ENCODE data around the gene ZNF536.
"Not testable (repeated sequence)": the region's sequence is repeated elsewhere in the genome, so short reads cannot be mapped to it uniquely, and the experiment has no call there.

Gene ZNF536

DNA sequence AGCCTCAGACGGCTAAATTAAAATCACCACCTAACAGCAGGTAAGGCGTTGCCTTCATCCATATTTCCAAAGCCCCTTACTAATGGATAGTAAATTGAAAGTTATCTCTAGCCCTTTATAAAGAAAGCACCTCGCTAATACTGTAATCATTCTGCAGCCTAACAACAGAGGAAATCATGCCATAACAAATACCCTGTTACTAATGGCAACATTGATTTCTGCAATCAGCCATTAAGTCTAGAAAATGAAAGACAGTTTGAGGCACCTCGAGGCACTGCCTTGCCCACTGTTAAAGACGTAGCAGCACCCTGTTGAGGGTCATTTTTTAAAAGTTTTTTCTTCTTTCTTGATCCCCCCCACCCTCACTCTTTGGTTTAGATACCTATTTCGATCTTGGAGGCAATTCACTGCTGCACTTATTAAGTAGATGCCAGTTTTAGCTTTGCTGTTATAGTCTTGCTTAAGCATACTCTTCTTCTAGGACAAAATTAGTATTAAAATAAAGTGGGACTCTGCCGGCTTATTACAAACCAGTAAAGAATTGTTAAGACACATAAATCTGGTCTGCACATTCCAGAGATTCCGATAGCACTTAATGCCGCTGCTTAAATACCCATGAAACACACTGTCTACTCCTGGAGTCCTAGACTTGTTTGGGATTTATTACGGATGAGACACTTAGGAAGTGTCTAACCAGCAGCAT lies 74.8 kb downstream of the ZNF536 start:
- no peak for DNase-seq (ENCODE audit: low spot score)

DNA sequence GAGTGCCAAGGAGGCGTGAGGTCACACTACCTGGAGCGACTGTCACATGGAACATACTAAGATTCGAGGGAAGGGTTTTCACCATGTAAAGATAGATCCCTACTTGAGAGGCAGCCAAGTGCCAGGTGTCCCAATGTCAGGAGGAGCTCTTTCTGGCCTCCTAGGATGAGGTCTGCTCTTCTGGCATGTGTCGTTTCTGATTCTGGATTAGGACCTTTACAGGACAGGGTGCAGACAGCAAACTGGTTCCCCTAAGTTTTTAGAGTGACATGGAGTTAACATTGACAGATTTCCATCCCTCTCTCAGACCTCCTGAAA lies 75.3 kb downstream of the ZNF536 start:
- no peak for DNase-seq (ENCODE audit: low spot score)

DNA sequence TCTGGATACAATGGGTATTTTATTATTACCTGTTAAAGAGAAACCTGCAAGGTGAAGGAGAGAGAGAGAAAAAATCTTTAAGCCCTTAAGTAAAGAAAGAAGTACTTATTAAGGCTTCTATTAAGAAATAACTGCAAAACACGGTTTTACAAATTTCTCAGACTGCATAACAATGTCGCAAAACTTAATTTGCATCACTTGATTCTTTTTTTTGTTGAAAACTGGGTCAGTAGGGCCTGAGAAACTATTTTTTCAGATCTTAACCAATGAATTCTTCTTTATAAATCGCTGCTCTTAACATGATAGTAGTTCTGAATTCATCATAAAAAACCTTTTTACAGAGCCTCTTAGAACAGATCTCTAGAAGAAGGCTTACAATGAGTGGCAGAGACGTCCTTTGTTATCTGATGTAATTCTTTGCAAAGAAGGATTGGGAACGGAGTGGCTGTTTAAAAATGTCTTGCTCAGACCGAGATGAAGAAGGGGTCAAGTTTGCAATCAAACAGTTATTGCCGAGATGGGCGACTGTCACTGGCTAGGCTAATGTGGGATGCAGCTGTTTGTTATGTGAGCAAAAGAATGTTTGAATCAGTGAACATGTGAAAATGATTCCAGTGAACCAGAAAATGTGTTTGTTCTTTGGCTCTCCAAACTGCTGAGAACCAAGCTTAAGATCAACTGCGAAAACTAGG lies 76.3 kb downstream of the ZNF536 start:
- DNase-seq (ENCODE audit: low spot score): no peak

DNA sequence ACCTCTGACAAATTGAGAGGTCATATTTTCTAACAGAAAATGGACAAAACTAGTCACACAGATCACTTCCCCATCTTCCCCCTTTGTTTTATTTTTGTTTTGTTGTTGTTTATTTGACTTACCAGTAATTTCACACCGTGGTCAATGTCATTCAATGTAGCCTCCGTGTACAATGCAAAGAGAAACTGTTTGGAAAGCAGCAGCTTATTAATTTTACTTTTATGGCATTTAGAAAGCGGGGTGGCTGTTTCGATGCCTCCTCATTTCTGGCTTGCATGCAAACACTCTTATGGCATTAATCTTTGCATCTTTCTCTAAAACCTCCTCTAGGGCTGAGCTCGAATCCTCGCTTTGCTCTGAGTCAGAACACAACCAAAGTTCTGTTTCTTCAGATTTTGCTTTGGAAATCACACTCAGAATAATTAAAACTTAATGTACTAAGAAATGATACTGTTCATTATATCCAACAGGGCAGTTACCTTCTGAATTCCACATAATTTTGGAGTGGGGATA lies 77.0 kb downstream of the ZNF536 start:
- DNase-seq (ENCODE audit: low spot score): no peak

DNA sequence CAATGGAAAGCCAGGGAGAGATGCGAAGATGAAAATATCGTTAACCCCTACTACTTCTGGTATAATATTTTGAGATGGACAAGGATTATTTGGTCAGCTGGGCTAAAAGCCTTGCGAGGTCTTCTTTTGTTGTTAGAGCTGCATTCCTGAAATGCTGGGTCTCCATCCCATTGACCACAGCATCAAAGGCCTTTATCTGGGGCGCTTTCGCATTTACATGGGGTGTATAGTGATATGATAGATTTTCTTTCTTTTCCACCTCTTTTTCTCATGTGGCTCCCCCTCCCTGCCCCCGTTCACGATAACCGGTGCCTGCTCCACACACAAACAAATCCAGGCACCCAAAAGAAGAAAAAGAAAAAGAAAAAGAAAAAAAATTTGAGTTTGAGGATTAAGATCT lies 77.5 kb downstream of the ZNF536 start:
- no peak for DNase-seq (ENCODE audit: low spot score)

DNA sequence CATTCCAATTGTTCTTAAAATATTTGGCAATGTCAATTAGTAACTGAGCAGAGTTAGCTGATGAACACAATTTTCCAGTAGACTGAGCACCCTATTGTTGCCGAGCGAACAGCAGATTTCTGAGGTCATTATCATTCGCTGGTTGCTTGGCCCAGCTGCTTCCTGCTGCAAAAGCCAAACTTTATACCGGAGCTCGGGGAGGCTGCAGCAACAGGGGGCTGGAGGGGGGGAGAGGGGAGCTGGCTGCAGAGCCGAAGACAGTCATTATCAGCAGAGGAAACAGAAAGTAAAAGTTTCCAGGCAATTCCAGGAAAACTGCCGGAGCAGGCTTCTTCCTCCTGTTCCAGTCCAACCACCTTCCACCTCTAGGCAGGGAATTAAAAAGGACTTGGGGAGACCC lies 77.9 kb downstream of the ZNF536 start:
- no peak for DNase-seq (ENCODE audit: low spot score)

DNA sequence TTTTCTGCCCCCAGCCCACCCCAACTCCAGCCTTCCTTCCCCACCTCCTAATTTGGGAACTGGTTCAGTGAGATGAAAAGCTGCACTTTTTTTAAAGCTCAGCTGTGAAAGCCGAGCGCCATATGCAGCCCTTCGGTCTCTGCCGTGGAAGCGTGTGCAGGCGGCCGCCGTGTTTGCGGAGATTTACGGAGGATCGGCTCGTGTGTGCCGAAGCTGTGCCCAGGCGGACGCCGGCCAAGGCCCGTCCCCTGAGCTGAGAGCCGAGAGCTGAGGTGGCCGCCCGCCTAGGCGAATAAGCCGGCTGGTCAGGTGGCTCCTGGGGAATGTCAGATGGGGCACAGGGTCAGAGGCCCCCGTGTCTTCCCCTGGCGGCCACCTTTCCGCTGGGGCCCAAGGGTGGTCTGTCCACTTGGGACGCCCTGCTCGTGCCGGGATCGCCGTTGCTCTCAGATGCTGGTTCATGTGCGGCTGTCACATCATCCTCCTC lies 78.7 kb downstream of the ZNF536 start:
- DNase-seq (ENCODE audit: low spot score): no peak

DNA sequence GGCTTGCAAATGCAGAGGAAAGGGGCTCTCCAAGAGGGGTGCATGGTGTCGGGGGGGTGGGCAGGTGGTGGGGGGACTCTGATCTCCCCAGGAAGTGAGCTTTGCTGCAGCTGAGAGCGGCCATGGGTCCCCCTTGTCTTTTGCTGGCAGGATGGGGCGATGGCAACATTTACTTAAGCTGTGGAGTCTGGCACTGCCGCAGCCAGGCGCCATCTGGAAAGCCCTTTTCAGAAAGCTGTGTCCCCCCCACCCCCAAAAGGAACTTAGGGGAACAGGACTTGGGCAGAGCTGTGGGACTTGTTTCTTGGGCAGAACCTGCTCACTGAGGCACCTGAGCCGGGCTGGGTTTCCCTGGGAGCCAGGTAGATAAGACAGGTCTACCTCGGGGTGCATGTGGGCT lies 80.7 kb downstream of the ZNF536 start:
- no peak for DNase-seq (ENCODE audit: low spot score)

DNA sequence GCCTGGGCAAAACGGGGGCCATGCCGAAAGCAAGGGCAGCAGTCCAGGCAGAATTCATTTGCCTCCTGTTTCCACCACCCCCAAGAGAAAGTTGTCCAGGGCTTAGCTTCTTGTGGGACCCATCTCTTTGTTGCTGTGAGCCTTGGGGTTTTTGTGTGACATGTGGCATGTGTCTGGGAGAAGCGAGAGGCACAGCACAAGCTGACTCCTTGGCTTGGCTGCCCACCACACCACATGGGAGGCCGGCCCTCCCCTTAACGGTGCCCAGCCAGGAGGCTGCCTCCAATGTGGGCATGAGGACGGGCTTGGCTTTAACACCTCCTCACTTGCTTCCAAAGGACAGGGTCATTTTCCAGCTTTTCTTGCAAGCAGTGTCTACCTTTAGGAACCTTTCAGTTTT lies 81.6 kb downstream of the ZNF536 start:
- DNase-seq (ENCODE audit: low spot score): no peak

DNA sequence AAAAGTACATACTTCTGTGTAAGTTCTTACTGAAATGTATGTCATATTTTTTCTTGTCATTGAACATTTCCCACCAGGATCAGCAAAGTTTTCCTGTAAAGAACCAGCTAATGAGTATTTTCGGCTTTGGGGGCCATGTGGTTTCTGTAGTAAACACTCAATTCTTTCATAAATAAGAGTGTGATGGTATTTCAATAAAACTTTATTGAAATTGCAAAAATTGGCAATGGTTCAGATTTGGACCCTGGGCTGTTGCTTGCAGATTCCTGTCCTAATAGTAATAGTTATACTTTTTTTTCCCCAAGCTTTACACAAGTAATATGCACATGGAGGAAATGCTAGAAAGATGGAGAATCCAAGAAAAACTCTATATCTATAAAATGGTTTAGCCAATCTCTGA lies 83.7 kb downstream of the ZNF536 start:
- DNase-seq (ENCODE audit: low spot score): no peak

DNA sequence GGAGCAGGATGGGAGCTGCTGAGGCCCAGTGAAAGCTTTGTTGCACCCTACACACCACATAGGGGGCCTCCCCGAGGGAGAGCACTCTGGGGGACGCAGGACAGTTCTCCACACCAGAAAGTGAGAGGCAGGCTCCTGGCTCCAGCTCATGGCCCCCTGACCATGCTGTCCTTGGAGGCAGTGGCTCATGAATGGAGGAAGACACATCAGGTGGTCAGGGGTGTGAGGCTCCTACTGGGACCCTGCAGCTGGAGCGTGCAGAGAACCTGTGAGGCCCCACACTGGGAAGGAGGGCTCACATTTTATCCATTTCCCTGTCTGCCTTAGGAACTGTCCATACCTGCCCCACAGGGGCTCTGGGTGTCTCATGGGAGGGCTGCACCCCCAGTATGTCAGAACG lies 85.3 kb downstream of the ZNF536 start:
- DNase-seq (ENCODE audit: low spot score): no peak

DNA sequence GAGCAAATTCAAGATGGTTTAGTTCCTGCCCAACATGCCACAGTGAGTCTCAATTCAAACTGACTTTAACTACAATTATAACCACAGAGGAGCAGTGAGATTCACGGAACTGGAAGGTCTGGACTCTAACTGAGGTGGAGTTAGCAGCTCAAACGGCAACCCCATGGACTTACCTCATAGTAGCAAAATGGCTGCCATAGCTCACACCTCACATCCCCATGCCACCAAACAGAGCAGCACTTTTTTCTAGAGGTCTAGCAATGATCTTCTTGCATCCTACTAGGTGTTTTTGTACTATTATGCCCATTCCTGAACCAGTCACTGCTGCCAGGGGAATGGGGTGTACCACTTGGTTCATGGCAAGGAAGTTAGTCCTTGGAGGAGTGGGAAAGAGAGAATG lies 87.7 kb downstream of the ZNF536 start:
- DNase-seq (ENCODE audit: low spot score): no peak

DNA sequence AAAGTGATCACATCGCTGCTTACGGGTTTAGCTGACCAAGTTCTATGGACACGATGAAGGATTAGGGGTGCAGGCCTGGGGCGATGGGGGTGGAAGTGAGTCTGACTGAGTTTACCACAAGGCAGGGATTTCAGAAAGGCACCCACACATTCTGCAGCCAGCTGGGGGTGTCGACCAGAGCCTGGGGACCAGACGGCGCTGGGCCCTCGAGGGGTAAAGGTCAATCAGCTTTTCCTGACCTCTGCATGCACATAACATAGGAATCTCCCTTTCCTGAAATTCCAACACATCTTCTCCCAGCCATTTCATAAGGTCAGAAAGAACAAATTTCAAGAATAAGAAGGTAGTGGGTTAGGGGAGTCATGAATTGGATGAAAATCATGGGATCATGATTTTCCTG lies 92.0 kb downstream of the ZNF536 start:
- no peak for DNase-seq (ENCODE audit: low spot score)

DNA sequence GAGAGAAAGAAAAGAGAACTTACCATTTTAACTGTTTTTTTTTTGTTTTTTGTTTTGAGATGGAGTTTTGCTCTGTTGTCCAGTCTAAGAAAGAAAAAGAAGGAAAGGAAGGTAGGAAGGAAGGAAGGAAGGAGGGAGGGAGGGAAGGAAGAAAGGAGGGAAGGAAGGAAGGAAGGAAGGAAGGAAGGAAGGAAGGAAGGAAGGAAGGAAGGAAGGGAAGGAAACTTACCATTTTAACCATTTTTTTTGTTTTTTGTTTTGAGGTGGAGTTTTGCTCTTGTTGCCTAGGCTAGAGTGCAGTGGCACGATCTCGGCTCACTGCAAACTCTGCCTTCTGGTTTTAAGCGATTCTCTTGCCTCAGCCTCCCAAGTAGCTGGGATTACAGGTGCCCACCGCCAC lies 94.4 kb downstream of the ZNF536 start:
- not testable (repeated sequence) for DNase-seq (ENCODE audit: low spot score)

DNA sequence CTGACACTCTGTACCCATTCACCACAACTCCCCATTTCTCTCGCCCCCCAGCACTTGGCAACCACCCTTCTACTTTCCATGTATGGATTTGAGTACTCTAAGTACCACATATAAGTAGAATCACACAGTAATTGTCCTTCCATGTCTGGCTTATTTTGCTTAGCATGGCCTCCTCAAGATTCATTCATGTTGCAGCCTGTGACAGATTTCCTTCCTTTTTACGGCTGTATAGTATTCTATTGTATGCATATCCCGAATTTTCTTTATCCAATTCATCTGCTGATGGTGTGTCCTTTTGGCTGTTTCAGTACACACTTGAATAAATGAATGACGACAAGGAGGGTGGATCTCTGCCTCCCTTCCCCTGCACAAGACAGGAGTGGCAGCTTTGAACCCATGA lies 95.1 kb downstream of the ZNF536 start:
- DNase-seq (ENCODE audit: low spot score): no peak

DNA sequence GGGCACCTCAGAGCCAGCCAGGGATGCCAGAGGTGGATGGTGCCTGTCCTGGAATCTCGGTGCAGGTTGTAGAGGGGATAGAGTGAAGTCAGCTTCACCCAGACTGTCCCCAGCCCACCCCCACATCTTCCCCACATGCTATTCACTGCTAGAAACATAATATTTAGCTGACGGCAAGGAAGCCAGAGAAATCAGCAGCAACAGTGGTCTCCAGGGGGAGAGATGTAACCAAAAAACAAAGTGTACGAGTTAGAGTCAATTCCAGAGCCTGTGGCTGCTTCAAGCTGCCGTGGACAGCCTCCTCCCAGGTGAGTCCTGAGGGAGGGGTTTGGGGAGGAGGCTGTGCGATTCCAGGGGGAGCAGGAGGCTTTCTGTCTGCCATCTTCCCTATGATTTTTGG lies 97.6 kb downstream of the ZNF536 start:
- DNase-seq (ENCODE audit: low spot score): no peak

DNA sequence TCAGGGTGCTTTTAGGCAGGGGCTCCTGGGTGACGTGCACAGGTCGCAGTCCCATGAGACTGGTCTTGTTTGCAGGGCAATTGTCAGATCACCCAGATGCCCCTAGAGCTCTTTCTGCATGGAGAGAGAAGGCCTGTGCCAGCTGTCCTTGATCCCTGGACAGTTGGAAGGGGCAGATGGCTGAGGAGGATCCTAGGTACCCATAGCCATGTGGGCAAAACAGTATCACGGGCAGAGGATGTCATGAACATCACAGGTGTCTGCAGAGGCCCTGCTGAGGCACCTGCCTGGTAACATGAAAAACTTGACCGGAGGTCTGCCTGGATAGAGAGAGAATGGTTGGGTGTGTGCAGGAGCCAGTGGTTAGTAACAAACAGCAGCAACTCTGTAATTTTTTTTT lies 99.3 kb downstream of the ZNF536 start:
- no peak for DNase-seq (ENCODE audit: low spot score)

DNA sequence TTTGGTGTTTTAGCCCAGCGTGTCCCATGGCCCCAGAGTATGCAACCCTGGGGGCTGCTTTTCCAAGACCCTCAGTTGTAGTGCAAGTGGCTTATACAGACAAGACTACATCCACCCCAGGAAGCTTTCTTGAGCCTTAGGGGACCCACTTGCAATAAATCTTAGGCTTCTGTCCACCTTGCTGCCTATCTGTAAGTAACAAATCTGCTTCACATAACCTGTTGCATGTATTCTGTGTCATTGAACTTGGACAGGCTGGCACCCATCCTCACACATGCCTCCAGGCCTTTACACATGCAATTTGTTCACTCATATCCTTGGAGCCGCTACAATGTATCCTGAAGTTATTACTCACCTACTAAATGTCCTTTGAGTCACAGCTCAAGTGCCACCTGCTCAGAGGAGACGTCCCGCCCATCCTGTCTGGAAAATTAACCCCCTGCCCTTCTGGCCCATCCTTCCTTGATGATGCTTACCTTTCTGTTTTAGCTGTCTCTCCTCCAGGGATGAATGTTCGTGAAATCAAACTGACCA lies 101.2 kb downstream of the ZNF536 start:
- no peak for DNase-seq (ENCODE audit: low spot score)

DNA sequence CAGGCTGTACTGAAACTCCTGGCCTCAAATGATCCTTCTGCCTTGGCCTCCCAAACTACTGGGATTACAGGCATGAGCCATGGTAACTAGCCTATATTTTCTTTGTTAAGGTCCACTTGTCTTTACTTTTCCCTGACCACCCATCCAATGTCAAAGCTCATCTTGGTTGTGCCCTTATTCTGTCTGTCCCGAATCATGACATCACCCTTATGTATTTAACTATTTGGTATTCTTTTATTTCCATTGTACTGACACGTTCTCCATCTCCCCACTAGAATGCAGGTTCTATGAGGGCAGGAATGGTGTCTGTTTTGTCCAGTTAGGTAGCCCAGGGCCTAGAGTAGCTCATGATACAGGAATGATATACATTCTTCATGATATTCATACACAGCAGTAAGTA lies 104.8 kb downstream of the ZNF536 start:
- no peak for DNase-seq (ENCODE audit: low spot score)

DNA sequence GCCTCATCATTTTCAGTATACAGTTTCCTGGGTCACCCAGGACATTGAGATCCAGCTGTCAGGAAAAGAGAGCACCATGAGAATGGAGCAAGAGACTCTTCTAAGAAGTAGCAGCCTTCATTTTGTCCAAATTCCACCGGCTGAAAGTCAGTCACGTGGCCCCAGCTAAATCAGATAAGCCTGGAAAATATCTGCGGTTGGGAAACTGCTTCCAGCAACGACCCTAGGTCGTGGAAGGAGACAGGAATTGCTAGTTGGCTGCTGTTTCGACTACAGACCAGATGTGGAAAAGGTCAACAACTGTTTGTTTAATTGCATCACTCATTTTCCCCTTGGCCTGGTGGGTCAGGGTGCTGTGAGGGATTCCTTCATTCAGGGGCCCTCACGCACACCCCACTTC lies 107.0 kb downstream of the ZNF536 start:
- DNase-seq (ENCODE audit: low spot score): no peak

DNA sequence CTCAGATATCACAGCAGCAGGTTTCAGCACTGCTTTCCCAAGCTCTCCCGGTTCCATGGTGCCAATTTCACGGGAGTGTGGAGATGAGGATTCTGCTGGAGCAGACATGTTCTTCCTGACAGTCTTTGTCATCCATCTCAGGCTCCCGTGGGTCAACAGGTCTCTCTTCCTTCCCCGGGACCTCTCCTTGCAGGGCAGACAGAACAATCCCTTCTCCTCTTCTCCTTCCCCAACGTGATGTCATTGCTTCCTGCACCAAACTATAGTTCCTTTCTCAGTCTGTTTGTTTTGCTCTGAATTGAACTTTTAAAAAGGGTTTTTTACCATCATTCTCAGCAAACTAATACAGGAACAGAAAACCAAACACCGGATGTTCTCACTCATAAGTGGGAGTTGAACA lies 107.9 kb downstream of the ZNF536 start:
- DNase-seq (ENCODE audit: low spot score): no peak

DNA sequence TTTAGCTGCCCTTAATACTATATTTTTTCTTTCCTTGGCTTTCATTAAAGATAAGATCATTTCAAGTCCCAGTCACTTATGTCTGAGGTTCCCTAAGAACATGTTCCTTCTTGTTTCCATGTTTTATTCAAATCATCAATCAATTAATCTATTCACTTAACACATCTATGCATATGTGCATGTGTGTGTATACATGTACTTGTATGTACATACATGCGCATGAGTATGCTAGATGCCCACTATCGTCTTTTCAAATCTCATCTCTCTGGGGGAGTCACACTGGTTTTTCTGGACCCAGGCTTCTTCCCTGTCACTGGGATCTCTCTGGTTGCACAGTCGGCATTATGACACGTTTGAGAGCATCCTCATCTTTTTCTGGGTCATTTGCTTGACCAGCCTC lies 108.9 kb downstream of the ZNF536 start:
- DNase-seq (ENCODE audit: low spot score): no peak

DNA sequence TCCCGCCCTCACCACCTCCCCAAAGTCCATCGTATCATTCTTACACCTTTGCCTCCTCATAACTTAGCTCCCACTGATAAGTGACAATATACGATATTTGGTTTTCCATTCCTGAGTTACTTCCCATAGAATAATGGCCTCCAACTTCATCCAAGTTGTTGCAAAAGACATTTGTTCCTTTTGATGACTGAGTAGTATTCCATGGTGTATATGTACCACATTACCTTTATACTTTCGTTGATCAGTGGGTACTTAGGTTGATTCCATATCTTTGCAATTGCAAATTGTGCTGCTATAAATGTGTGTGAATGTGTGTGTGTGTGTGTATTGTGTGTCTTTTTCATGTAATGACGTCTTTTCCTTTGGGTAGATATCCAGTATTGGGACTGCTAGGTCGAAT lies 109.6 kb downstream of the ZNF536 start:
- DNase-seq (ENCODE audit: low spot score): no peak

DNA sequence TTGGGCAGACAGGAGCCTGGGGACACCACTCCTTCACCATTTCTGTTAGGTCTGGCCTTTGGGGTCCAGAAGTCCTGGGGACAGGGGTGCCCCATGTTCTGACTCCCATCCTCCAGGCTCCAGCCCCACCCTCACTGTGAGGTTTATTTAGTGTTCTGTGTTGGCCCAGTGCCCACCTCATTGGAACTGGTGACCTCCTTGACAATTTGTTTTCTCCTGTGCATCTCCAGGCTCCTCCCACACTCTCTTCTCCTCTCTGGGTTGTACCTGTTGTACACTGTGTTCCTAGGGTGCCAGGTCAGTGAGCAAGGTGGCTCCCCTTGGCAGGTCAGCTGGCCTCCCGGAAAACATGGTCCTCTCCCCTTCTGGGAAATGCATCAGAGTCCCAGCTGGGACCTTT lies 110.8 kb downstream of the ZNF536 start:
- no peak for DNase-seq (ENCODE audit: low spot score)

Data from activated CD4-positive, alpha-beta T cell treated with anti-CD3 and anti-CD28 coated beads, Interleukin-2, Interleukin-4, amounts not matched to agents 100 ng/mL and 50 ng/mL, durations not matched to agents 16 hours and 8 hours (primary cell).